GM12891 (cell line): ENCODE measurements around the gene ZFAND2A.
A peak's percentile ranks its signal among the peaks of the same experiment; 100 is the strongest.

Experiments
- POLR2A ChIP-seq: IDR thresholded peaks from 2 replicates; pipeline ENCODE4 v1.6.1; 2011; ENCODE audit warnings: low read depth, low read length, control low read depth
- POLR2AphosphoS5 ChIP-seq: IDR thresholded peaks from 2 replicates; pipeline ENCODE4 v1.6.1; 2011; ENCODE audit warnings: low read depth, low read length, control low read depth
- POU2F2 ChIP-seq: IDR thresholded peaks from 2 replicates; pipeline ENCODE4 v1.6.1; 2011; ENCODE audit warnings: low read depth, mild to moderate bottlenecking, control low read depth, low read length, moderate library complexity
- SPI1 ChIP-seq: IDR thresholded peaks from 2 replicates; pipeline ENCODE4 v1.6.1; 2011; ENCODE audit warnings: low read depth, low read length, control low read depth
- TAF1 ChIP-seq: IDR thresholded peaks from 2 replicates; pipeline ENCODE4 v1.6.1; 2011; ENCODE audit warnings: low read depth, low read length, control low read depth

GRCh38 chr7:1144269-1144771, 15.7 kb downstream of the ZFAND2A start:
- TF ChIP-seq POU2F2: no peak
- no peak for TF ChIP-seq POLR2A
- no peak for TF ChIP-seq POLR2AphosphoS5
- 0 out of 2 replicates have a peak, but pooled peaks have one; percentile 8 for TF ChIP-seq SPI1
- TF ChIP-seq TAF1: no peak
